ENCODE data around the gene SMIM12.

The SMIM12 gene

GRCh38 chr1:34859446-34860200, at the start of gene SMIM12:
SMIM12 (minus strand) TSS chr1:34859749; CDS start chr1:34855977, 3,772 bp downstream.
- DNase-seq: peak; percentile 94

DNA sequence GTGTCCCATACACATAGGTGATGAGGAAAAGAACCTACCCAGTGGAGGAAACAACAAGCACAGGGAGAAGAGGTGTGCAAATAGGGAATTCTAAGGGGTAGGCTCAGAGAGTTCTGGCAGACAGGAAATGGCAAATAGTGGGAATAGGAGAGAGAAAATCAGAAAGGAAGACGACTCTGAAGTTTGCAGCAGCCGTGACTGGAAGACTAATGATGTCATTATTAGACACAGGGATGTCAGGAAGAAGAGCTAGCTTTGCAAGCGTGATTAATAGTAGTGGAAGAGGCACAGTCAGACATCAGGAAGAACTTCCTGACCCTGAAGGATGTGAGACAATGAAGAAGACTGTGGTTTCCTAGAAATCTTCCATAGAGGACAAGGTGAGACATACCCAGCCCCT, 48.8 kb upstream of the SMIM12 start:
- DNase-seq: no peak

GRCh38 chr1:34907487-34908090, 48.0 kb upstream of the SMIM12 start:
- no peak for DNase-seq

- no peak for DNase-seq
These were observed 47.2 kb upstream of the SMIM12 start for GRCh38 chr1:34906756-34907155.

GRCh38 chr1:34906222-34906621, 46.7 kb upstream of the SMIM12 start:
- no peak for DNase-seq

- DNase-seq: no peak
These were observed 45.5 kb upstream of the SMIM12 start for GRCh38 chr1:34905098-34905459.

DNA sequence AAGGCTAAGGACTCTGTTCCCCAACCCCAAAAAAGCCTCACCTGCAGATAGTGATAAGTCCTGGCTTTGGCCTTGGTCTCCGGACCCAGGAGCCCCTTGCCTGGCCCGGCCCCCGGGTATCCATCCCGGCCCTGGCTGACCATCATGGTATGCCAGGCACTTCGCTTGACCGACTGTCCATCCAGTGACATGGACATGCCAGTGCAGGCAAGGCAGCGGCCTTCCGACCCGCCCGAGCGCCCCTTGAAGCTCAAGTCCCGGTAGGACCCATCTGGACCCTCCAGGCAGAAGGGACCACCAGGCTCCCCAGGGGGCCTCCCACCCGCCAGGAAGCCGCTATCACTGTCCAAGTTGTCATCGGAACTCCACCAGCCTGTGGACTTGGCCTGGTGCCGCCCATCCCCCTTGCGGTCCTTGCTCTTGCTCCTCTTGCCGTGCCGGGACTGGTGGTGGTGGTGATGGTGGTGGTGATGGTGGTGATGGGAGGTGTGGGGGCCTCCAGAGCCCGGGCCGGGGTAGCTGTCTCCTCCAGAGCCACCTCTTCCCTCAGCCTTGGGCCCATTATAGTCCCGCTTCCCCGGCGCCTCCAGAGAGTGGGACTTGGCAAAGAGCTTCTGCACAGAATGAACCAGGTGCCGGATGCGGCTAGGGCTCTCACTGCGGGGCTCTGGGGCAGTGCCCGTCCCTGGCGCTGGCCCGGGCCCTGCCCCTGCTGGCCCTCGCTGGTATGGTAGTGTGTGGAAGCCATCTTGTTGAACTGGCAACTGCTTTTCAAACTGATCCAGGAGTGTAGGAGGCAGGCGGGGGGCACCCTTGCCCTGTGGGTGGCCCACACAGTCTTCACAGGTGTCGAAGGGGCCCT, 44.9 kb upstream of the SMIM12 start:
- DNase-seq: no peak

DNA sequence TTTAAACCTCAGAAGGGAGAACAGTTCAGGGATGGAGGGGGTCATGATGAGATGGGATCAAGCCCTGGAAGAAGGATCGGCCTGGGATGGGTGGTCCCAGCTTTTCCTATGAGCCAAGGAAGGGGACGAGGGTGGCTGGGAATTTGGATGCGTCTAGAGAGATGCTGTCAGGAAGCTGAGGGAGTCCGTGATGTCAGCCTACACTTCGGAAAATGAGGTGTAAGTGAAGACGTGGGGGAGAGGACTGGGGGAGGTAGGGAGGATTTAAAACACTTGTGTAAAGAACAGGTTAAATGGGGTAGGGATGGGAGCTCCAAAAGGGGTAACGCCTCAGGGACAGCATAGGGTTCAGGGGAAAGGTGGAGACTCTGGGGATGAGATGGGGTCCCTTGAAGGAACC, 42.4 kb upstream of the SMIM12 start:
- no peak for DNase-seq

DNA sequence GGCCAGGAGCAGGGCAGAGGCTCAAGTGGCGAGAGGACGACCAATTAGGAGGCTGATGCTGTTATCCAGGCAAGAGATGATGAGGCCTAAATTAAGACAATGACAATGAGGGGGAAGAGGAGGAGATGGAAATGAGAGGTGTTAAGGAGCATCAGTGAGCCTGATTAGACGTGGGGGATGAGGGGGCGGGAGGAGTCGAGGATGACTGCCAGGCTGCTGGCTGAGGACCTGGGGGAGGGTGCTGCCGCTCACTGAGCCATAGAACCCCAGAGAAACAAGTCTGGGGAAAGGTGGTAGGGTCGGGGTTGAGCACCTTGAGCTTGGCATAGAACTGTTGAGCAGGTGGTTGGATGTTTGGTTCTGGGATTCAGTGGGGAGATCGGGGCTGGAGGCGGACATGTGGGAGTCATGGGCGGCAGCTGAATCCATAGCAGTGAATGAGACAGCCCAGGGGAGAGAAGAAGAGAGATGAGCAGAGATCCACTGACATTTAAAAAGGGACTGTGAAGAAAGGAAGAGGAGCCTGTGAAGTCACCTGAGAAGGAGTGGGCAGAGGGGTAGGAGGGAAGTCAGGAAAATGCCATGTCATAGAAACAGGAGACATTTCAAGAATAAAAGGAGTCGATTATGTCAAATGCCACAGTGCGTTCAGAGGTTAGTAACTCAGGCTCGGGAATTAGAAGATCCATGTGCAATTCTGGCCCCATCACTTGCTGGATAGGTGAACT, 41.4 kb upstream of the SMIM12 start:
- DNase-seq: no peak

DNA sequence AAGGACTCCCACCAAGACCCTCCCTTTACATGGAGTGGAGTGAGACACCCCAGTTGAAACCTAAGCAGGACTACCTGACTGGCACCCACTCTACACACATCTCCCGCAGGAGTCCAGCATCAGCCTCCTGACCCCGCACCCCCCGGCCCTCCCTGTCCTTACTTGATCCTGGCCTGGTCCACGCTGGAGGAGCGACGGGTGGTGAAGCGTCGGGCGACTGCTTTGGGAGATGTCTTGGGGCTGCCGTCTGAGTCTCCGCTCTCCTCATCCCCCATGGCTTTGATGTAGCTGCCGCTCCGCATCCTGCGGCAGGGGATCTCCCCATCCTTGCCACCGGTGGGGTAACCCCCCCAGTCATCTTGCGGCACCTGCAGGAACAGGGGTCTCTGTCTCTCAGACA, 40.4 kb upstream of the SMIM12 start:
- no peak for DNase-seq

GRCh38 chr1:34899471-34899870, 39.9 kb upstream of the SMIM12 start:
- no peak for DNase-seq

DNA sequence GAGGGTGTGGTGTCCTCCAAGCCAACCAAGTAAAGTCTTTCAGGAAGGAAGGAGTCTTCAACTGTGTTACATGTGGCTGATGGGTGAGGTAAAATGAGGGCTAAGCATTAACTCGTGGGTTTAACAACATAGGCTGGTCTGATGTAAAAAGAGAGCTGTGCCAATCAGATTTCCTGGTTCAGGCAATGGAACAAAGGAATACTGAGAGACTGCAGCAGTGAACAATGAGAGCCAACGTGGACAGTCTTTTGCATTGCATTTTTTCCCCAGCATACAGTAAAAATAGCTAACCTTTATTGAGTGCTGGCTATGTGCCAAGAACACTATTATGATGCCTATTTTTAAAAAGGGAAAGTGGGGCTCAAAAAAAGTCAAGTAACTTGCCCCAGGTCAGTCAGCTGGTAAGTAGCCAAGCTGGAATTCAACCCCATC, 38.8 kb upstream of the SMIM12 start:
- DNase-seq: no peak

DNA sequence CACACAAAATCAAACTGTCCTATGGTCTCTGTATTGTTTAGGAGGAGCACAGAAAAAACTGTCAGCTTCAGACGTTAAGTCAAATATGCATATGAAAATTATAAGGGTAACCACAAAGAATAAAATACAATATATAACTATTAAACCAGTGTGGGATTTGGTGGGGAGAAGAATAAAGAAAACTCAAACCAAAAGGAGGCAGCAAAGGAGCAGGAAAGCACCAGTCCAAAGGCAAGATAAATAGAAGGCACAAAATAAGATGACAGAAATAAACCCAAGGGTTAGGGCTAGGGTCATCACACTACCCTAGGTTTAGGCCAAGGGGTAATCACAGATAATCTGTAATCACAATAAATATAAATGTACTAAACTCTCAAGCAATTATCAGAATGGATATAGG, 37.1 kb upstream of the SMIM12 start:
- no peak for DNase-seq

DNA sequence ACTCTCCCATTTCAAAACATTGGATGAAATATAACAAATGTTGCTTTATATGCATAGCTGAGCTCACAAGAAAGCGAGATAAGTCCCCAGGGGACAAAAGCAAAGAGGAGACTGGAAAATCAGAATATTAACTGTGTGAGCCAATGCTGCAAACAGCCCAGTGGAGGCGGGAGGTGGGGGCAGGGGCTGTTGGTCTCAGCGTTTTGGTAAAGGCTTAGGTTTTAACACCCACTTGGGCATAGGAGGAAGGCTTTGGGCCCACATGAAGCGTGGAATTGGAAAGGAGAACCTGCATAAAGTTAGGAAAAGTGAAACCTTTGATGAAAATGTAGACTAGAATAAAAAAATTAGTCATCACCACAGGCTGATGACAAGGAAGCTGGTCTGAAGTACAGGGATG, 30.2 kb upstream of the SMIM12 start:
- no peak for DNase-seq

DNA sequence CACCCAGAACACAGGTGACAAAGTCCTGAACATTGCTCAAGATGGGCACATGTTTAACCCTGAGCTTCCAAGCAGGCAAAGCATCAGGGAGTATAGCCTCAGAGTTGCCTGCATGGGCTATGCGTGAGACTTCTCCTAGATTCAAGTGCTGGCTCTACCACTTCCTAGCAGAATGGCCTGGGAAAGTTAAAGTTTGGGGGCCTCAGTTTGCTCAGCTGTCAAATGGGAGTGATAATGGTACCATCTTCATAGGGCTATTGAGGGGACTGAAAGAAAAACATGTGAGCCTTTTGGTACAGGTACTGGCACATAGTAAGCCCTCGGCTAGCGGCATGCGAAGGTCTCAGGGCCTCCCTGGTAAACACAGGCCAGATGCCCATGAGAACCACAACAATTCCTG, 28.0 kb upstream of the SMIM12 start:
- no peak for DNase-seq

- peak; percentile 18 for DNase-seq
These were observed 26.1 kb upstream of the SMIM12 start for GRCh38 chr1:34885405-34886247.

DNA sequence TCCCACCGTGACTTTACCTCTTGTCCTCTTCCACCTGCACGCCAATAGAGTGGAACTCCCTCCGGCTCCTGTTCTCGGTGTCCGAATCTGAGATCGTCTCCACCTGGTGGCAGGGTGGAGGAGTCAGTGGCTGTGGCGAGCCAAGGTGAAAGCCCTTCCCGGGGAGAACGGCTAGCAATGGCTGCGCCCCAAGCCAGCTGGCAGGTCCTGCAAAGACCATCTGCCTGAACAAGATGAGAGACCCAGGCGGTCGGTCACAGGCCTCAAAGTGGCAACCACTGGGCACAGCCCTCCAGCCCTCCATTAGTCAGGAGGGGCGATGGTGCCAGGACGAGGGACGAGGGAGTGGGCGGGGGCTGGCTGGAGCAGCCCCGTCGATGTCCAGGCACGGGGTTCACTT, 25.4 kb upstream of the SMIM12 start:
- no peak for DNase-seq

DNA sequence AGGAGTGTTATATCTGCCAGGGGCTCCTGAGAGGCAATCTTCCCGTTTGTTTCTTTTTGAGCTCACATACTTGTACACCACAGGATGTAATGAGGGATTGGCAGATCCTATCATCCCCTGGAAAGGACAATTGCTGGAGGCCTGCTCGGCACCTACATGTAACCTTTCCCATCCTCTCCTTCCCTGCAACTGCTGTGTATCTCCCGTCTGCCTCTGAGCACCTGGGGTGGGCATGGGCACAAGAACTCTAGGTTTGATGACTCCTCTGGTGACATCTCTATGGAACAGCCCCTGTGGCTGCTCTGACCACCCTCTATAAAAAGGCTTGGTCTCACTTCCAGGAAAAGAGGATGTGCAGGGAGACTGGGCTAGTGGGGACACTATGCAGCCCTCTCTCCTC, 25.0 kb upstream of the SMIM12 start:
- no peak for DNase-seq

- DNase-seq: no peak
These were observed 19.7 kb upstream of the SMIM12 start for GRCh38 chr1:34879230-34879629.

- no peak for DNase-seq
These were observed 16.9 kb upstream of the SMIM12 start for GRCh38 chr1:34876406-34876805.

GRCh38 chr1:34874296-34874952, 14.9 kb upstream of the SMIM12 start:
- no peak for DNase-seq

GRCh38 chr1:34872133-34872503, 12.6 kb upstream of the SMIM12 start:
- DNase-seq: no peak
